Erythroblast (primary cell): ENCODE measurements around the gene PMEL.

Experiments used
- GATA1 ChIP-seq: IDR thresholded peaks from 2 replicates; pipeline ENCODE4 v1.6.1; 2011; ENCODE audit warnings: low read depth, mild to moderate bottlenecking, control low read depth, low read length, moderate library complexity
- POLR2A ChIP-seq: IDR thresholded peaks from 2 replicates; pipeline ENCODE4 v1.6.1; 2011; ENCODE audit warnings: mild to moderate bottlenecking, low read length

- TF ChIP-seq POLR2A (no peak), GATA1 (no peak)
Observed at GRCh38 chr12:55912908-55913307, 52.9 kb downstream of the PMEL start.
